GM19452 (cell line): ENCODE results near the gene LTBP1.
"Not testable (repeated sequence)": the region's sequence is repeated elsewhere in the genome, so short reads cannot be mapped to it uniquely, and the experiment has no call there.

Experiments
- ATAC-seq: cut with Tn5 transposase; IDR thresholded peaks from one replicate; pipeline ENCODE4 v1.9.1; 2021; ENCODE audit not compliant: unreplicated experiment

LTBP1 gene

DNA sequence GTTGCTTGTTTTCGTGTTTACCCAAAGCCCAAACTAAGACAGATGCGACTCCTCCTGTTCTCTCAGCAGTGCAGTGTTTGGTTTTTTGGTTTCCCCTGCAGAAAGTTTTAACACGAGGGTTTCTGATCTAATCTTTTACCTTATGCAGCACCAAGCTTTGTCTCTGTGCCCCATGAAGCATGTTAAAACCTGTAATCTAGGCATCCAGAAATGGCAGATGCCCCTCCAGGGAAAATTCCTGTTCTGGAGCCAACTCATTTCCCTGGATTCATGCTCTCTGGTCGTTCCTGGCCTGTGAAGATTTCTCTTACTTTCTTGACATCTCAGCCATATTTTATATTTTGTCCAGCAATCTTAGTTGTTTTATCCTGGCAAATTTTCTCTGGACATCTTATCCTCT is 91.5 kb downstream of the LTBP1 start:
- no peak for ATAC-seq

- ATAC-seq, result no peak
These were observed 92.0 kb downstream of the LTBP1 start for GRCh38 chr2:33038799-33039198.

DNA sequence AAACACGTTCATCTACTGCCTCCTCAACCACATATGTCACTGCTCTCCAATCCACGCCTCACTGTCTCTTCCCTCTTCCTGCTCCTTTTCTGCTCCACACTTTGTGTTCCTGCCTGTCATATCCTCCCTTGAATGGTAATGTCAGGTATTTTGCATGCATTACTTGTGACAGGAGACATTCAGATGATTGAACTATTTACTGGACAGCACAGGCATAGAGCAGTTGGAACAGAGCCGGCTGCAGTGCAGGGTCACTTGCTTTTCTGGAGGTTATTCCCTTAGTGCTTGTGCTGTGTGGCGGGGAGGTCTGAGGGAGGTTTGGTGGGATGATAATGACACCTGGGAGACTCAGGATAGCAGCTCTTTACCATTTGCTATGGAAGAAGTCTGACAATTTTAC is 93.8 kb downstream of the LTBP1 start:
- no peak for ATAC-seq

- ATAC-seq, result no peak
These were observed 95.5 kb downstream of the LTBP1 start for GRCh38 chr2:33042265-33042664.

- no peak for ATAC-seq
These were observed 96.1 kb downstream of the LTBP1 start for GRCh38 chr2:33042819-33043218.

DNA sequence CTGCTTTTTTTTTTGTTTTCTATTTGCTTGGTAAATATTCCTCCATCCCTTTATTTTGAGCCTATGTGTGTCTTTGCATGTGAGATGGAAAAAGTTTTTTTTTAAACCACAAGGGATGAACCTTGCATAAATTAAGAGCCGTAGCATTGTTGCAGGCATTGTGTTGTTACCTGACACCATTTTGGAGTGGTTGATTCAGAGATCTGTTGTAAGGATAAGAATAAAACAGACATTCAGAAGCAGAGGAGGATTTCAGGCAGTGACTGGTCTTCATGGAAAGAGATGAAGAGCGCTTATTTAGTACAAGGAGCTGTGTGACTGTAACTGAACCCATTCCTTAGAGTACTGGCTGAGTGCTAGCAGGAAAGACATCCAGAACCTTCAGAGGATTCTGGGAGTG is 101.2 kb downstream of the LTBP1 start:
- no peak for ATAC-seq

- ATAC-seq, result no peak
These were observed 105.0 kb downstream of the LTBP1 start for GRCh38 chr2:33051586-33052360.

GRCh38 chr2:33052361-33052735 is 105.6 kb downstream of the LTBP1 start:
- ATAC-seq, result no peak

DNA sequence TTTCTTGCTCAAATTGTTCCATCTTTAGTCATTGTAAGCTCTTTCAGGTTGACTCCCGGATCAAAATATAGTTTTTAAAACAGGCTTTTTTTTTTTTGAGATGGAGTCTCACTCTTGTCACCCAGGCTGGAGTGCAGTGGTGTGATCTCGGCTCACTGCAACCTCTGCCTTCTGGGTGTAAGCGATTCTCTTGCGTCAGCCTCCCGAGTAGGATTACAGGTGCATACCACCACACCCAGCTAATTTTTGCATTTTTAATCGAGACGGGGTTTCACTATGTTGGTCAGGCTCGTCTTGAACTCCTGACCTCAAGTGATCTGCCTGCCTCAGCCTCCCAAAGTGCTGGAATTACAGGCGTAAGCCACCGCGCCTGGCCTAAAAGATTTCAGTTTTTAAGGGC is 106.0 kb downstream of the LTBP1 start:
- not testable (repeated sequence) for ATAC-seq

DNA sequence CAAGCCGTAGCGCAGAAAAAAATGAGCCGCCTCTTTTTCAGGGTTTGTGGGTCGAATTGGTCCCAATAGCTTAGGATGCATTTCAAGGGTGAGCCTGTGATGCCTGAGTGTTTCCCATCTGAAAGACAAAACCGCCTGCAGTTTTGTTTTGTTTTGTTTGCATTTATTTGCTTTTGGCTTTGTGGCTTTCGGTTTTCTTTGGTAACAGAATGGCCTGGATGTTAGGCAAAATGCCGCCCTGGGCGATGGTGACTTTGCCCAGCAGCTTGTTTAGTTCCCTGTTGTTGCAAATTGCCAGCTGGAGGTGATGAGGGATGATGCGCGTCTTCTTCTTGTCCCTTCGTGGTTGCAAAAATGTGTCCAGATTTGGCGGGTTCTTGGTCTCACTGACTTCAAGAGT is 109.4 kb downstream of the LTBP1 start:
- no peak for ATAC-seq

DNA sequence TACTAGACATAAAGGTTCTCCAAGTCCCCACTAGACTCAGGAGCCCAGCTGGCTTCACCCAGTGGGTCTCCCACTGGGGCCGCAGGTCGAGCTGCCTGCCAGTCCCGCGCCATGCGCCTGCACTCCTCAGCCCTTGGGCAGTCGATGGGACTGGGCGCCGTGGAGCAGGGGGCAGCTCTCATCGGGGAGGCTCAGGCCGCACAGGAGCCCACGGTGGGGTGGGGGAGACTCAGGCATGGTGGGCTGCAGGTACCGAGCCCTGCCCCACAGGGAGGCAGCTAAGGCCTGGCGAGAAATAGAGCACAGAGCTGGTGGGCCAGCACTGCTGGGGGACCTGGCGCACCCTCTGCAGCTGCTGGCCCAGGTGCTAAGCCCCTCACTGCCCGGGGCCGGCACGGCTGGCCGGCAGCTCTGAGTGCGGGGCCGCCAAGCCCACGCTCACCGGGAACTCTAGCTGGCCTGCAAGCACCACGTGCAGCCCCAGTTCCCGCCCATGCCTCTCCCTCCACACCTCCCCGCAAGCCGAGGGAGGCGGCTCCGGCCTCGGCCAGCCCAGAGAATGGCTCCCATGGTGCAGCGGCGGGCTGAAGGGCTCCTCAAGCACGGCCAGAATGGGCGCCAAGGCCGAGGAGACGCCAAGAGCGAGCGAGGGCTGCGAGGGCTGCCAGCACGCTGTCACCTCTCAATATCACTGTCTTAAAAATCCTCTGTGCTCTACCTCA is 110.7 kb downstream of the LTBP1 start:
- not testable (repeated sequence) for ATAC-seq

- no peak for ATAC-seq
These were observed 112.1 kb downstream of the LTBP1 start for GRCh38 chr2:33058716-33059470.

DNA sequence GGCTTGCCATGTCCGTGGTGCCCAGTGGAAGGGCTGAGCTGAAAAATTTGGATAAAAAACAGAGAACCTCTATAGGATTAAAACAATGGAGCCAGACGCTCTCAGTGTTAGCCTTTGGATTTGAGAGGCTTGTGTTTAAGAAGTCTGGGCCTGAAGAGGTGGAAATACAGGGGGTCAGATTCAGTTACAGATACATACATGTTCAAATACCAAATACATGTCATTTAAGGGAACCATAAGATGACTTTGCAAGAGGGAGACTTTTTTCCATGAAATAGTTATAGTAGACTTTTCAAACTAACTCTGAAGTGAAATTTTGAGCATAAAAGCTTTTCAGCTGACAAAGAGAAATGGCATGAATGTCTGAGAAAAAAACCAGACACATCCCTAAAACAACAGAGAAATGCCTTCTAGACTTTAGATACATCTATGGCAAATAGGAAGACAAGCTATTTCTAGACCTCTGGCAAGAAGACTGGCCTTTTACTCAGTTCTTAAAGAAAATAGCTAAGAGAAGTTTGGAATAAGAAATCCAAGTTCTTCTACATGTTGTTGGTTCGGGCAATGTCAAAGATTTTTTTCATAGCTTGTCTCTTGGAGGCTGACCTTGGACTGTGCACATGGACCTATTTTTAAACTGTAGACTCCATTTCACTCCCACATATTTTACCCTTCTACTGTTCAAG is 112.9 kb downstream of the LTBP1 start:
- ATAC-seq, result no peak

- ATAC-seq, result no peak
These were observed 113.7 kb downstream of the LTBP1 start for GRCh38 chr2:33060405-33060804.

DNA sequence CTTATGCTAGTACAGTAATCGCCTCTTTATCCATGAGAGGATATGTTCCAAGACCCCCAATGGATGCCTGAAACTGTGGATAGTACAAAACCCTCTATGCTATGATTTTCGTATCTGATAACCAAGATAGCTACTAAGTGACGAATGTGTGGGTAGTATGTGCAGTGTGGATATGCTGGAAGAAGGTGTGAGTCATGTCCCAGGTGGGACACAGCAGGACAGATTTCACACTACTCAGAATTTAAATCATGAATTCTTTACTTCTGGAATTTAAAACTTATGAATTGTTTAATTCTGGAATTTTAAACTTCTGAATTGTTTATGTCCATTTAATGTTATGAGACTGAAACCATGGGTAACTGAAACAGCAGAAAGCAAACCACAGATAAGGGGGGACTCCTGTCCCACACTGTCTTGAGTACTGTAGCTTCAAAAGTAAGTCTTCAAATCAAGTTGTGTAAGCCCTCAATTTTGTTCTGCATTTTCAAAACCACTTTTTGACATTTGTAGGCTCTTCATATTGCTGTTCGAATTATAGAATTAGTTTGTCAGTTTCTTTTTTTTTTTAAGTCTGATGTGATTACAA is 116.0 kb downstream of the LTBP1 start:
- no peak for ATAC-seq

GRCh38 chr2:33064349-33064801 is 117.6 kb downstream of the LTBP1 start:
- no peak for ATAC-seq

DNA sequence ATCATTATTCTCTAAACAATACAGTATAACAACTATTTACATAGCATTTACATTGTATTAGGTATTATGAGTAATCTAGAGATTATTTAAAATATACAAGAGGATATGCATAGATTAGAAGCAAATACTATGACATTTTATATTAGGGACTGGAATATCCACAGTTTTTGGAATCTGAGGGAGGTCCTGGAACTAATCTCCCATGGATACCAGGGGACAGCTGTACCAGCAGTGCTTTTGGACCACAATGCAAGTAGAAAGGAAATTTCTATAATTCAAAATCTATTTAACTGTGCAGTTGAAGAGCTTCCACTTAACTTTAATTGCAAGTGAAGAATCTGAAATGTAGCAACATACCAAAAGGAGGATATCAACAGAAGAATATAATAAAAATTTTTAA is 120.8 kb downstream of the LTBP1 start:
- ATAC-seq, result no peak

GRCh38 chr2:33068261-33068660 is 121.5 kb downstream of the LTBP1 start:
- no peak for ATAC-seq

GRCh38 chr2:33069894-33070651 is 123.3 kb downstream of the LTBP1 start:
- ATAC-seq, result no peak

DNA sequence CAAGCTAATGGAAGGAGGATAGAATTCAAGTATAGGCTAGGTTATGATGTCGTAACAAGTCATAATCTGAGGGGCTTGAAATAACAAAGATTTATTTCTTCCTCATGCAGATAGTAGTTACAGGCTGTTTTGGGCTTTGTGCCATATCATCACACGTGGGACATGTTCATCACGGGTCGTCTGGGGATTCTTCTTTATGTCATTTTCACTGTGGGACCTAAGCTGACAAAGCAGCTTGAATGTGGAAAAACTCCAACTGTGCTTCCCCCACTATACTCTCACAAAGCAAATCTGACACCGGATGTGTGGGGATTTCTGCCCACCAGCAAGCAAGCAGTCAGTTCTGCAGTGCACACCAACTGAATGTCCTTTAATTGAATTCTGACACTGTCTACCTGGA is 124.8 kb downstream of the LTBP1 start:
- ATAC-seq, result no peak
